ENCODE data around the gene ZNF516.
"Not testable (repeated sequence)": the region's sequence is repeated elsewhere in the genome, so short reads cannot be mapped to it uniquely, and the experiment has no call there.

The ZNF516 gene

GRCh38 chr18:76490670-76491472, 4.2 kb downstream of the ZNF516 start:
- peak in 1 of 4 experiments; percentile 19 for DNase-seq

GRCh38 chr18:76490033-76490432, 5.0 kb downstream of the ZNF516 start:
- DNase-seq, result no peak

GRCh38 chr18:76489081-76489480, 6.0 kb downstream of the ZNF516 start:
- DNase-seq, result no peak

GRCh38 chr18:76488190-76488589, 6.9 kb downstream of the ZNF516 start:
- no peak for DNase-seq

GRCh38 chr18:76487782-76488181, 7.3 kb downstream of the ZNF516 start:
- no peak for DNase-seq

- DNase-seq, result no peak
Observed at GRCh38 chr18:76487070-76487469, 8.0 kb downstream of the ZNF516 start.

GRCh38 chr18:76486574-76486973, 8.5 kb downstream of the ZNF516 start:
- no peak for DNase-seq

- DNase-seq, result no peak
Observed at GRCh38 chr18:76486038-76486437, 9.0 kb downstream of the ZNF516 start.

GRCh38 chr18:76484749-76485387, 10.2 kb downstream of the ZNF516 start:
- no peak for DNase-seq

- no peak for DNase-seq
Observed at GRCh38 chr18:76483780-76484179, 11.3 kb downstream of the ZNF516 start.

GRCh38 chr18:76482971-76483691, 11.9 kb downstream of the ZNF516 start:
- DNase-seq, result no peak

- DNase-seq, result no peak
Observed at GRCh38 chr18:76482267-76482666, 12.8 kb downstream of the ZNF516 start.

GRCh38 chr18:76480913-76481312, 14.1 kb downstream of the ZNF516 start:
- DNase-seq, result no peak

- DNase-seq, result no peak
Observed at GRCh38 chr18:76479351-76480238, 15.4 kb downstream of the ZNF516 start.

GRCh38 chr18:76476665-76477561, 18.1 kb downstream of the ZNF516 start:
- no peak for DNase-seq

- DNase-seq, result no peak
Observed at GRCh38 chr18:76475450-76476194, 19.4 kb downstream of the ZNF516 start.

- DNase-seq, result no peak
Observed at GRCh38 chr18:76474824-76475223, 20.2 kb downstream of the ZNF516 start.

- not testable (repeated sequence) for DNase-seq
Observed at GRCh38 chr18:76473521-76473920, 21.5 kb downstream of the ZNF516 start.

GRCh38 chr18:76472829-76473228, 22.2 kb downstream of the ZNF516 start:
- no peak for DNase-seq

GRCh38 chr18:76471593-76471992, 23.4 kb downstream of the ZNF516 start:
- no peak for DNase-seq
